Upper lobe of left lung (tissue), 6 donors: ENCODE data around the gene WDR70. TPM values are rescaled to one million over a fixed set of nuclear protein-coding genes. Genes with fewer than 3 reads are reported as not detected.

Experiments used
- ATAC-seq, 2 donors: fragments of 200-7000 bp; cut with Tn5 transposase; one replicate each; pipeline ENCODE4 v1.9.1; 2022; ENCODE audit warnings: mild to moderate bottlenecking in 2 of 2, moderate library complexity in 2 of 2; ENCODE audit not compliant: low FRiP score in 2 of 2
- DNase-seq, 2 donors: peaks; one replicate each; pipeline ENCODE4 v3.0.0-alpha.2; 2019 to 2020
- H3K27ac ChIP-seq, 4 donors: fragments of 200-600 bp; sonication (generic); one replicate each; pipeline ENCODE4 v1.5.1; 2016 to 2019
- H3K27me3 ChIP-seq, 4 donors: fragments of 200-600 bp; sonication (generic); one replicate each; pipeline ENCODE4 v1.5.1; 2017 to 2019
- H3K36me3 ChIP-seq, 4 donors: fragments of 200-600 bp; sonication (generic); one replicate each; pipeline ENCODE4 v1.5.1; 2016 to 2019
- H3K4me1 ChIP-seq, 4 donors: fragments of 200-600 bp; sonication (generic); one replicate each; pipeline ENCODE4 v1.5.1; 2018 to 2019
- H3K4me3 ChIP-seq, 4 donors: fragments of 200-600 bp; sonication (generic); one replicate each; pipeline ENCODE4 v1.5.1; 2017 to 2019; ENCODE audit warnings: mild to moderate bottlenecking in 2 of 4, moderate library complexity in 1 of 4
- H3K9me3 ChIP-seq, 4 donors: fragments of 200-600 bp; sonication (generic); one replicate each; pipeline ENCODE4 v1.5.1; 2018 to 2019
- EP300 ChIP-seq, 4 donors: sonication (generic); formaldehyde crosslinking; IDR thresholded peaks; one replicate each; pipeline ENCODE4 v1.5.1; 2017; ENCODE audit warnings: antibody characterized with exemption in 4 of 4, control low read depth in 2 of 4
- POLR2A ChIP-seq, 4 donors: fragments of 450-650 bp; IDR thresholded peaks; one replicate each; pipeline ENCODE4 v1.5.1; 2016 to 2017; ENCODE audit warnings: antibody characterized with exemption in 4 of 4, mild to moderate bottlenecking in 2 of 4
- POLR2AphosphoS5 ChIP-seq, 2 donors: sonication (generic); formaldehyde crosslinking; IDR thresholded peaks; one replicate each; pipeline ENCODE4 v1.5.1; 2017; ENCODE audit warnings: antibody characterized with exemption in 2 of 2
- WGBS, 2 donors: methylation state at CpG; one replicate each; pipeline ENCODE4 v1.1.5; 2017 to 2018; 5-methylcytosine and 5-hydroxymethylcytosine counted together
- total RNA-seq, 6 donors: library from RNA; depleted of rRNA in 4 of 6; stranded (reverse); fragments of >200 nt in 4 of 6; gene quantifications; one replicate each; pipeline versions ENCODE4 v1.1.0 to v1.2.1, GENCODE V29; 2016 to 2021
- TF ChIP-seq, protein P1 (sequence below), 6 experiments: fragments of 450-650 bp in 4 of 6; fragments of 200-600 bp in 2 of 6; sonication (generic) in 2 of 6; IDR thresholded peaks; one replicate each; pipeline ENCODE4 v1.5.1; 2016 to 2019; ENCODE audit warnings: antibody characterized with exemption in 6 of 6
- donor health status: DM: no; HTN: no; CAD: no; lungs with moderate emphysema.
- donor health status: DM: no; HTN: yes; CAD: no; lungs with severe emphysema.

Gene WDR70
- total RNA-seq, 6 donors from 2014 or later = 20.7 to 75.4 (median 27.9) TPM

DNA sequence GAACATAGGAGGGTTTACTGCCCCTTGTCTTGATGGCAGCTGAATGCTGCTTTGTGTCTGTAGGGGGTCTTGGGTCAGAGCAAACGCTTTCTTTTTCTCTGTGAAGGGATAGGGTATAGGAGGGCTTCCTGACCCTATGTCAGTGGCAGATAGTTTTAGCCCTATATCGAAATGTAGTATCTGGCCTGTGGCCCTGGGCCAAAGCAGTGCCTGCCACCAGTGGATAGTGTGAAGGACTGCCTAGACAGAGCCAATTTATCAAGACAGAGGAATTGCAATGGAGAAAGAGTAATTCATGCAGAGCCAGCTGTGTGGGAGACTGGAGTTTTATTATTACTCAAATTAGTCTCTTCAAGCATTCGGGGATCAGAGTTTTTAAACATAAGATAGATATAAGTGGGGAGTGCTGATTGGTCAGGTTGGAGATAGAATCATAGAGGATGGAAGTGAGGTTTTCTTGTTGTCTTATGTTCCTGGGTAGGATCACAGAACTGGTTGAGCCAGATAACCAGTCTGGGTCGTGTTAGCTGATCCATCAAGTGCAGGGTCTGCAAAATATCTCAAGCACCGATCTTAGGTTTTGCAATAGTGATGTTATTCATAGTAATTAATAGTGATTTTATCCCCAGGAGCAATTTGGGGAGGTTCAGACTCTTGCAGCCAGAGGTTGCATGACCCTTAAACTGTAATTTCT, 282.3 kb downstream of the WDR70 start:
- TF ChIP-seq POLR2AphosphoS5 (IDR thresholded peaks at IDR 0.05) = no peak
- no peak for TF ChIP-seq EP300 (IDR thresholded peaks at IDR 0.05)
- TF ChIP-seq POLR2A (IDR thresholded peaks at IDR 0.05) = no peak
- TF ChIP-seq, protein P1, sequence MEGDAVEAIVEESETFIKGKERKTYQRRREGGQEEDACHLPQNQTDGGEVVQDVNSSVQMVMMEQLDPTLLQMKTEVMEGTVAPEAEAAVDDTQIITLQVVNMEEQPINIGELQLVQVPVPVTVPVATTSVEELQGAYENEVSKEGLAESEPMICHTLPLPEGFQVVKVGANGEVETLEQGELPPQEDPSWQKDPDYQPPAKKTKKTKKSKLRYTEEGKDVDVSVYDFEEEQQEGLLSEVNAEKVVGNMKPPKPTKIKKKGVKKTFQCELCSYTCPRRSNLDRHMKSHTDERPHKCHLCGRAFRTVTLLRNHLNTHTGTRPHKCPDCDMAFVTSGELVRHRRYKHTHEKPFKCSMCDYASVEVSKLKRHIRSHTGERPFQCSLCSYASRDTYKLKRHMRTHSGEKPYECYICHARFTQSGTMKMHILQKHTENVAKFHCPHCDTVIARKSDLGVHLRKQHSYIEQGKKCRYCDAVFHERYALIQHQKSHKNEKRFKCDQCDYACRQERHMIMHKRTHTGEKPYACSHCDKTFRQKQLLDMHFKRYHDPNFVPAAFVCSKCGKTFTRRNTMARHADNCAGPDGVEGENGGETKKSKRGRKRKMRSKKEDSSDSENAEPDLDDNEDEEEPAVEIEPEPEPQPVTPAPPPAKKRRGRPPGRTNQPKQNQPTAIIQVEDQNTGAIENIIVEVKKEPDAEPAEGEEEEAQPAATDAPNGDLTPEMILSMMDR (IDR thresholded peaks at IDR 0.05) = no peak
- H3K36me3 ChIP-seq = no peaks in the 10 kb centered on the region

DNA sequence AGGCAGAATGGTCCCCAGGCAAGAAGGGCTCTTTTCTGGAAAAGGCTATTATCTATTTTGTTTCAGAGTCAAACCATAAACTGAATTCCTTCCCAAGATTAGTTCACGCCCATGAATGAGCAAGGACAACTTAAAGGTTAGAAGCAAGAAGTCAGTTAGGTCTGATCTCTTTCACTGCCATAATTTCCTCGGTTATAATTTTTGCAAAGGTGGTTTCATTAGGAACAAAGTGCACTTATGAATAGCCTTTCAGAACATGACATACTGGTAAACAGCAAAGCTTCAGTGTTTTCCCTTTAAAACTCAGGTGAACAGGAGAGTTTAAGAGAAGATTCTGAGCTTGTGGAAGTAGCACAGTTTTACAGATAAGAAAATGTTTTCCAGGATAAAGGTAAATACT, 282.8 kb downstream of the WDR70 start:
- H3K36me3 ChIP-seq = no peaks in the 10 kb centered on the region
- ATAC-seq (no peak), DNase-seq (no peak)
- no peaks in the 10 kb centered on the region for H3K9me3 ChIP-seq
- TF ChIP-seq, protein P1 (IDR thresholded peaks at IDR 0.05) = no peak
- TF ChIP-seq POLR2A (IDR thresholded peaks at IDR 0.05) (no peak), POLR2AphosphoS5 (IDR thresholded peaks at IDR 0.05) (no peak), EP300 (IDR thresholded peaks at IDR 0.05) (no peak)
- no peak overlapping the region for H3K4me3 ChIP-seq
- H3K4me1 ChIP-seq = peaks cover 0 to 14% (median 8%) of the 10 kb centered on the region in 4 donors
- H3K27me3 ChIP-seq = no peaks in the 10 kb centered on the region
- no peak overlapping the region for H3K27ac ChIP-seq
- WGBS, 2 donors = 80 to 89% methylated on average over 2 of the region's 2 CpGs

More for the DNA sequence above, 282.3 kb downstream of the WDR70 start:
- Histone ChIP-seq H3K27ac (no peak overlapping the region), H3K9me3 (no peaks in the 10 kb centered on the region), H3K4me3 (no peak overlapping the region), H3K4me1 (peaks cover 0 to 12% (median 8%) of the 10 kb centered on the region in 4 donors), H3K27me3 (no peaks in the 10 kb centered on the region)
- whole genome bisulfite sequencing, 2 donors = 71 to 80% methylated on average over 5 of the region's 5 CpGs
- no peak for ATAC-seq
- no peak for DNase-seq

DNA sequence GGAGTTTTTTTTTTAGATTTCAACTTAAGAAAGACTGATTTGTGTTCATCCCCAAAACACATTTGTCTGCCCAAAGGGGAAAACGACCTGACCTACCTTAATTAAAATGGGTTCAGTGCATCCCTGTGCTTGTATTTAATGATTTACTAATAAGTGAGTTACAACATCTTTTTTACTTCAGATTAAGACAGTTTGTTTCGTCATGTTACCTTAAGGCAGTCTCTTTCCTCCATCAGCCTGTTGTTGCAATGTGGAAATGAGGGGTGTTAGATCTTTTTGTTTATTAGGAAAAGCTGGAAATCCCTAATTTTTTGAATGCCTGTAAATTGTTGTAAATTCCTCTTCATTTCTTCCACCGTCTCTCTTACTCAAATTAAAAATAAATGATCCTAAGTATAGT, 283.2 kb downstream of the WDR70 start:
- no peak overlapping the region for H3K4me3 ChIP-seq
- WGBS, 2 donors = 71 to 74% methylated on average over 3 of the region's 3 CpGs
- H3K27me3 ChIP-seq = no peaks in the 10 kb centered on the region
- H3K4me1 ChIP-seq = peaks cover 0 to 14% (median 8%) of the 10 kb centered on the region in 4 donors
- no peak overlapping the region for H3K27ac ChIP-seq
- TF ChIP-seq, protein P1 (IDR thresholded peaks at IDR 0.05) = no peak
- TF ChIP-seq POLR2AphosphoS5 (IDR thresholded peaks at IDR 0.05) = no peak
- TF ChIP-seq POLR2A (IDR thresholded peaks at IDR 0.05) = no peak
- no peak for TF ChIP-seq EP300 (IDR thresholded peaks at IDR 0.05)
- ATAC-seq = no peak
- DNase-seq = no peak
- no peaks in the 10 kb centered on the region for H3K36me3 ChIP-seq
- H3K9me3 ChIP-seq = no peaks in the 10 kb centered on the region

DNA sequence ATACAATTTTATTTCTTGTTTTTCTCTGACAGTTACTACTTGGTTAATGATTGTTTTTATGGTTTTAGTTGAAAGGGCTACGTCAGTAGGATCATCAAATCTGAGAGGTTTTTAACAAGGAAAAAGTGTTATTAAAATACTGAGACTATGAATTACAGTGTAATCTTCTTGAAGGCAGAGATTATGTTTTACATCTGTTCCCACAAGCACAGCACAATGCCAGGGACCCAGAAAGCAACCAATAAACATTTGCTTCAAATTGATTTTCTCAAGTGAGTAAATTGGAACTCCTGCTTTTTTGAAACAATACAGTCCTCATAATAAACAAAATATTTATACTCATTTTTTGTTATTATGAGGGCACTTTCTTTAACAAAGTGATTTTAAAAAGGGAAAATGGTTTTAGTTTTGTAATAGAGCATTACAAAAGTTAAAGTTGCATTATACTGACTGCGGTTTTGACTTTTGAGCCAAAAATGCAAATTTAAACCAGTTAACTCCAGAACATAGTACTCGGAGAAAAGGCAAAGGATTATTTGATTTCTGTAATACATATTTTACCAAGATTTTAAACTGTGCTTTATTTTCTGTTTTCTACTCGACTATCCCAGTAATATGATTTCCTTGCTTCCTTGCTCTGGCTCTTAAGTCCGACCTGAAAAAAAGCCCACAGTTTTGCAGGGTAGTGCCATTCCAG, 283.8 kb downstream of the WDR70 start:
- ATAC-seq (no peak), DNase-seq (no peak)
- Histone ChIP-seq H3K27me3 (no peaks in the 10 kb centered on the region), H3K4me1 (peaks cover 0 to 14% (median 10%) of the 10 kb centered on the region in 4 donors), H3K36me3 (no peaks in the 10 kb centered on the region), H3K9me3 (no peaks in the 10 kb centered on the region), H3K27ac (no peak overlapping the region), H3K4me3 (no peak overlapping the region)
- 79% methylated on average over 5 of the region's 5 CpGs for WGBS, 2 donors
- TF ChIP-seq POLR2AphosphoS5 (IDR thresholded peaks at IDR 0.05) (no peak), EP300 (IDR thresholded peaks at IDR 0.05) (no peak), POLR2A (IDR thresholded peaks at IDR 0.05) (no peak)
- TF ChIP-seq, protein P1 (IDR thresholded peaks at IDR 0.05) = no peak
